D721Med (cell line): Measurements from ENCODE around the gene ADAMTS6.

ENCODE experiments used
- DNase-seq: peaks from one replicate; pipeline ENCODE4 v3.0.0; 2011; ENCODE audit warnings: low spot score; ENCODE audit not compliant: insufficient read length
- FAIRE-seq: peaks from 2 replicates; lab custom pipeline; 2011; peaks lifted over from hg19 to GRCh38; lab: Jason Lieb, UNC
- CTCF ChIP-seq: IDR thresholded peaks from 2 replicates; pipeline ENCODE4 v1.5.1; 2012; ENCODE audit warnings: mild to moderate bottlenecking, control low read depth; ENCODE audit not compliant: insufficient read depth; ENCODE audit errors: missing control alignments

ADAMTS6 gene

GRCh38 chr5:65144136-65144871, 337.4 kb downstream of the ADAMTS6 start:
- FAIRE-seq = no peak
- no peak for TF ChIP-seq CTCF
- no peak for DNase-seq

DNA sequence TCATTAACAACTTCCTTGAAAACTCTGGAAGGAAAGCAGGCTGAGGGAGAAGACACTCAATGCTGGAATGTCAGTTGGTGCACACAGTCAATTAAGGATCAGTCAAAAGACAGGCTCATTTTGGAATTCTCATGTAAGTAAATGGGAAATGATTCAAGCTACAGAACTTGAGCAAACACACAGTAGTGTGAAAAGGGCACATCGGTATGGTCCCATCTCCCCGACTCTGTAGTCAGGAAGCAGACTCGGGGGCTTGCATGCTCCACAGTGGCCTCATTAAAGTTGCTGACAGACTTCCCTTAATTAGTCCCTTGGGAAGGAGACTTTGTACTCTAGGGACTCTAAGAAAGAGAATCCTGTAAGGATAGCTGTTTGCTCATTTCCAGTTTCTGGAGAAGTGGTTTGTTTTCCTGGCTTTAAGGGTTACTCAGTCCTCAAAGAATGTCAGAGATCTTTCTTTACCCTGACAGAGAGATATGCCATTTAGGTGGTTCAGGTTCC, 339.2 kb downstream of the ADAMTS6 start:
- DNase-seq = no peak
- no peak for TF ChIP-seq CTCF
- FAIRE-seq = no peak

DNA sequence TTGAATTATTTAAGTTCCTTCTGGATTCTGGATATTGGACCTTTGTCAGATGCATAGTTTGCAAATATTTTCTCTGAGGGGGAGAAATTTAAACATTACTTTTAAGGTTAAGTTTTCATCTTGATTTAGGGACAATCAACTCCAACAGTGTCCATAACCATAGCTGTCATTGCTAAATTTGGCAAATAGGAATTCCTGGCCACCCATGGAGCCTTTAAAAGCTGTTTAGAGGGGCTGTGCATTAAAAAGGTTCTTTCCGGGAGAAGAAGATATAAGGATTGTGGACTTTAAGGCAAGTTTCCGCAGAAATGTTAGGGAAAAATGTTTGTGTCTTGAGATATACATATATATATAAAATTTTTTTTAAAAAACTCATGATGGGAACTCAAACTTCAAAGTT, 339.7 kb downstream of the ADAMTS6 start:
- no peak for TF ChIP-seq CTCF
- FAIRE-seq (no peak), DNase-seq (no peak)

DNA sequence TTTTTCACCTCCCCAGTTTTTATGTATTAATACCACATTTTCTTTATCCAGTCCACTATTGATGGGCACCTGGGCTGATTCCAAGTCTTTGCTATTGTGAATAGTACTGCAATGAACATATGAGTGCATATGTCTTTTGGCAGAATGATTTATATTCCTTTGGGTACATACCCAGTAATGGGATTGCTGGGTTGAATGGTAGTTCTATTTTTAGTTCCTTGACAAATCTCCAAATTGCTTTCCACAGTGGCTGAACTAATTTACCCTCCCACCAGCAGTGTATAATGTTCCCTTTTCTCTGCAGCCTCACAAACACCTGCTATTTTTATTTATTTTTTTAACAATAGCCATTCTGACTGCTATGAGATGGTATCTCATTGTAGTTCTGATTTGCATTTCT, 340.2 kb downstream of the ADAMTS6 start:
- DNase-seq (no peak), FAIRE-seq (no peak)
- TF ChIP-seq CTCF = no peak

DNA sequence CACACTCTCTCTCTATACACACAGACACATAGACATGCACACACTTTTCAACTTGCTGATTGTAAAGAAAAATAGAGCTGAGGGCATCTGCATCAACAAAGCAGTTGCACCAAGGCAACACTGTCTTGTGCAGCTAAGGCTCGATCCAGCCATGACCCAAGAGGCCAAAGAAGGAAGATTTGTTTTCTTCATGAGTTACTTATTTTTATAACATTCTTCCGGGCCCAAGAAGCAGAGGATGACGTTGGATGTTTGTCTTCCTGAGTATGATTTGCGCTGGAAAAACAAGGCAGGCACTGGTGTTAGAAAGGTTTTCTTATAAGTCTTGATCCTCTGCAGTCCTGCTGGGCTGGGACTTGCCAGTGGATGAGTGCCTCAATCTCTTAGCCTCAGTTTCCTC, 344.1 kb downstream of the ADAMTS6 start:
- no peak for TF ChIP-seq CTCF
- FAIRE-seq = no peak
- no peak for DNase-seq

DNA sequence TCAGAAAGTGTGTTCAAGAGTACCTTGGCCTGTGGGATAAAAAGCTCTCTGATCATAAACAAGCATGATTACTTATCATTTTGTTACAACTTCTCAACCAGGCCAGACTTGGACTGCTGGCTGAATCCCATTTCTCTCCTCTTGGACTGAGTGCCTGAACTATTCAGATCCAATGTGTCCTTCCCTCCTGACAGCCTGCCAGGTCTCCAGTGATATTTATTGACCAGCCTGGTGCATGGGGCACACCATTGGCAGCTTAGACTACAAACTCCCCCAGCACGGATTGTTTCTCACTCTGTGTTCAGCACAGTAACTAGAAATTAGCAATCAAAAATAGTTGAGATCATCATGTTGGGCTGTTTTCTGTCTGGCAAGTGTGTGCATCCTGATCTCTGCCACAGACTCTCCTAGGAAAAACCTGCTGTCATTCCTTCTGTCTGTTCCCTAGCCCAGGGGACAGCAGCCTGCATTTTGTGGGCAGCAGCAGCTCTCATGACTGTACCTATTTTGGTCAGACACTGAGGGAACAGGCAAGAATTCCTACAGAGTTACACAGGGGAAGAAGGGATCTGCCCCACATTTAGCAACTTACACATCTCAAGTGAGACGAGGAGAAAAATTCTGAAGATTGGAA, 348.1 kb downstream of the ADAMTS6 start:
- no peak for FAIRE-seq
- no peak for TF ChIP-seq CTCF
- no peak for DNase-seq

GRCh38 chr5:65132386-65132785, 349.3 kb downstream of the ADAMTS6 start:
- no peak for TF ChIP-seq CTCF
- FAIRE-seq (no peak), DNase-seq (no peak)
